Measurements from ENCODE around the gene PHF3.
A peak's percentile ranks its signal among the peaks of the same experiment; 100 is the strongest.

The PHF3 gene
- 357 to 474 reads per million in 2 donors for total RNA-seq

- DNase-seq: peak; percentile 86
Observed at GRCh38 chr6:63635588-63636517, at the start of gene PHF3. TSS of gene PHF3 (plus strand) at chr6:63635802. CDS start at chr6:63646552, 10,750 bp downstream.

GRCh38 chr6:63589952-63590411 is 45.6 kb upstream of the PHF3 start:
- no peak for DNase-seq

- no peak for DNase-seq
Observed at GRCh38 chr6:63592886-63593285, 42.7 kb upstream of the PHF3 start.

GRCh38 chr6:63597141-63598048 is 38.2 kb upstream of the PHF3 start:
- DNase-seq: no peak

DNA sequence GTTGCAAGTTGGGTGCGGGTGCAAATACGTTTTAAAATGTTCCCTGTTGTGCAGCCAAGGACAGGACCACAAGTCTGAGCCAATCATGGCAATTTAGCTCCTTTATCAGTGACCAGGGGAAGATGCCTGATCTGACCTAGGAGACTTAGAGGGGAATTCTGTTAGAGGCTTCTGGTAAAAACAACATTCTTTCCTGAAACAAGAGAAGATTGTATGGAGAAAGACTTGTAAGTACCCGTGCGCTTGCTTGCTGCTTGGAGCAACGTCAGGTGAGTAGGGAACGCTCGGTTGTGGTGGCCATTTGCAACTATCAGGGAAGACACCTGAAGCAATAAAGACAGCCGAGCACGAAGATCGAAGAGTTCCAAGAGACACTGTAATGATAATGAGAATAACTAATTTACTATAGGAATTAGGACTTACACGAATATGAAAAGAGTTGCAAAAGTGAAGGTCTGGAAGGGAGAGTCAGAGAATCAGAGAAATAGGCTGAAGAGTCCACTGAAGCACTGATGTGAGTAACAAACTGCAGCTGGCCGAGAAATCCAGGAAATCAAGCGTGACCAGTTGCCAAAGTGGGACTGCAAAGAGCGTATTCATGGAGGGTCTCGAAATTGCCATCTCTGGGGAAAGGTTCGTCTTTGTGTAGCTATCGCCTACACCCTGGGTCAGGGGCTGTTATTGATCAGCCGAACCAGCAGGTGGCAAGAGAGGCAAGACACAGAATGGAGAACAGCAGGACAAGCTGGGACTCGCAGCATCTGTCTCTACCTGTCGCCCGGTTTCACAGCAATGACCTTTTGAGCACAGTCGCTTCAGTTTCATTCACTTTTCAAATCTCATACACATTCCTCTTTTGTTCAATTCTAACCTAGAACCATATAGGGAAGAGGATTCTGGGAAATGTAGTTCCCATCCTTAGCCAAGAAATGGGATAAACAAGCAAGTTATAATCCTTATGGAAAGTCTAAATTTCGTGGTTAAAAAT is 37.3 kb upstream of the PHF3 start:
- peak; percentile 55 for DNase-seq

GRCh38 chr6:63599243-63599642 is 36.4 kb upstream of the PHF3 start:
- DNase-seq: no peak

DNA sequence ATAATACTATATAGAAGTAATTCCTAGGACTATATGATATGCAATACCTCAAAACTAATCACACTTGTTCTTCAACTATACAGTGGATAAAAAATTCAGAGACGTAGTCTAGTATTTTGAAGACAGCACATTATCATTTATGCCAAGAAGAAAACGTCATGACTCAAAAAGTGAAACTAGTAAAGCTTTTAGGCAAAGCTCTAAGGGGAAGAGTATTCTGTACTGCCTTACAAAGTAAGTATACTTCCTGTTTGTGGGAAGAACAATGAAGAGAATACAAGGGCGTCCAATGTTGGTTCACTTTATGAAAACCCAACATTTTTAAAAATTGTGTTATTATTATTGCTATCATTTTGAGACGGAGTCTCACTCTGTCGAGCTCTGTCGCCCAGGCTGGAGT is 35.5 kb upstream of the PHF3 start:
- DNase-seq: no peak

DNA sequence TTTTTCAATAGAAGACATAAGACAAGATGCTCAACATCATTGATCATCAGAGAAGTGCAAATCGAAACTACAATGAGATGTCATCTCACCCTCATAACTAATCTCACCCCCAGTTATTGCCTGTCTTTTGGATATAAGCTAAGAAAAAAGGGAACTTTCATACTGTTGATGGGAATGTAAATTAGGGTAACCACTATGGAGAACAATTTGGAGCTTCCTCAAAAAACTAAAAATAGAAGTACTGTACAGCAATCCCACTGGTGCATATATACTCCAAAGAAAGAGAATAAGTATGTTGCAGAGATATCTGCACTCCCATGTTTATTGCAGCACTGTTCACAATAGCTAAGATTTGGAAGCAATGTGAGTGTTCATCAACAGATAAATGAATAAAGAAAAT is 26.4 kb upstream of the PHF3 start:
- no peak for DNase-seq

GRCh38 chr6:63610944-63611343 is 24.7 kb upstream of the PHF3 start:
- DNase-seq: no peak

GRCh38 chr6:63611560-63611959 is 24.0 kb upstream of the PHF3 start:
- no peak for DNase-seq

GRCh38 chr6:63615590-63615989 is 20.0 kb upstream of the PHF3 start:
- DNase-seq: no peak

DNA sequence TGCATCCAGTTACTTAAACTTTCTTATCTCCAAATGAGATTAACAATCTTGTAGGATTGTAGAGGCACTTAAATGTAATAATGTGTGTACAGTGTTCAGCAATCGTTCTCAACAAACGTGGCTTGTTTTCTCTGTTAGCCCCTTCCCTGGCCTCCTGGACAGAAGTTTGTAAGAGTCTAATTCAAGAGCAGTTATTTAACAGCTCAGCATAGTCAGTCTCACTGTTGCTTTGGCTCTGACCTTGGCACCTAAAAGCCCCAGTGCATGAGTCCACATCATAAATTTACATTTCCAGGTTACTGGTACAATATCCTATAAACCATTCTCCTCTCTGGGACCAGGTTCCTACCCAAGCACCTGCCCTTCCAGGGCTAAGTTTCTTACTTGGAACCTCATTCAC is 11.5 kb upstream of the PHF3 start:
- DNase-seq: no peak

GRCh38 chr6:63630466-63630865 is 5.1 kb upstream of the PHF3 start:
- DNase-seq: no peak

DNA sequence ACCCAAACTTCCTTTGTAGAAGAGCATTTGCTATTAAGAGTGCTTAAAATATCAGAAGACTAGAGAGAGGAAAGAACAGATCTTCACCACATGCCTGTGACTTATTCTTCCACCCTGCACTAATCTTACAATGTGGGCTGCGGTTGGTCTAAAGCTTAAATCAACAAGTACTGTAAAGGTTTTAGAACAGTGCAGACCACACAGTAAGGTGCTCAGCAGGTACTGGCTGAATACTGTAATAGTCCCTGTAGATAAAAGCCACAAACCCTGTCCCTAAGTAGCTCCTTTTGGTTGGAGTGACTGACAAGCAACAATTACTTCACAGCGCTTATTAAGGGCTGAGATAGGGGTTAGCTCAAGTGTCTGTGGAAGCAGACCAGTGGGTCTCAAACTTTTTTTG is 972 bp upstream of the PHF3 start:
- DNase-seq: no peak

DNA sequence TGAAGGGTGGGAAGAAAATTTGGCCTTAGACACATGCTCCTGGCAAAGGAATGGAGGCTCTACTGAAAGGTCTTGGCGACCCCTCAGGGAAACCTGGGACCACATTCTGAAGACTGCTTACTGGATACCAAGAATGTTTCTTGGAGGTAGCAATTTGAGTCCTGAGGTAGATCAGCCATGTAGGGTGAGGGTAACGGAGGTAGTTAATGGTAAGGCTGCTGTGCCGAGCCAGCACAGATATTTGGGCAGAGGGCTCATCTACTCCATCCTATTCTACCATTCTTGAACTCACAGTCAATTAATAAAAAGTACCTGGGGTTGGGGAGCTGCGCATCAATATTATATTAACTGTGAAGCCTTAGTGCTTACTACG is 401 bp upstream of the PHF3 start:
- no peak for DNase-seq

- peak; percentile 51 for DNase-seq
Observed at GRCh38 chr6:63636518-63637021, 968 bp downstream of the PHF3 start.

DNA sequence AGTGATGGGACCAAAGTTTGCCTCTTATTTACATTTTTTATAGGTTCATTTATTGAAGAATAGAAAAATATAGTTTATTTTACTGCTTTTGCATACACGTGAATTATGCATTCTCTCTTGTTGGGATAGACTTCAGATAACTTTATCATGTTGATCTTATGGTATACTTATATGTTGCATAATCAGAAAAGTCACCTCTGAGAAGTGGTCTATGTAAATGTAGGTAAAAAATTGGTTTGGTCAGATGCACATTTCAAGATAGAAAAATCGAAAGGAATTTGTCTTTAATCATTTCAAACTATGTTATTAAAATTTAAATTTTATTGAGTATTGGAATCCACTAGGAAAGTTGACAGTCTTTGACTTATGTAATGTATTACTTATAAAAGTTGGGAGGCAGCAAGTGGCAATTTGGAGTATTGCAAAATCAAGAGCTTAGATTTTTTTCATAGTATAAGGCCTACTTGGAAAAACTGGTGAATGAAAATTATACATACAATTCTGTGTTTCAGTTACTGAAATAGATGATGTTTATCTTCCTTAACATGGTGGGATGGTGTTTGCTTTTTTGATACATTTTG is 2.4 kb downstream of the PHF3 start:
- DNase-seq: no peak

- no peak for DNase-seq
Observed at GRCh38 chr6:63640062-63640461, 4.5 kb downstream of the PHF3 start.

- no peak for DNase-seq
Observed at GRCh38 chr6:63643862-63644261, 8.3 kb downstream of the PHF3 start.

- DNase-seq: no peak
Observed at GRCh38 chr6:63644668-63645326, 9.2 kb downstream of the PHF3 start.

DNA sequence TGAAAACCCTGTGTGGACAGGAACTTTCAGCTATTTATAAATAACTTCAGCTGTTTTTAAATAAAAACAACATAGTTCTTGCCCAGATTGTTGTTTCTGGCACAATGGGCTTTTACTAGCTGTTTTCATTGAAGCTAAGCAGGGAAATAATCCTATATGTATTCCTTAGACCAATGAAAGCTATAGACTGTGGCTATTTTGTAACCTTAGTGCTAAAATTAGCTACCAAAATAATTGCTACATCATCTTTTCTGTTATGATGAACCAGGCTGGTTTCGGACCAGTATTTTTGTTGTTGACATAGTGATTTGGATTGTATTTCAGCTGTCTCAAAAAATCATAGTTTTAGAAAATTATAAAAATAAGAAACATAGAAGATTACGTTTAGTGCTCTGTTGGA is 13.7 kb downstream of the PHF3 start:
- DNase-seq: no peak

Data from T-helper 9 cell (primary cell).